Measurements from ENCODE around the gene DNAJC13. TPM values are rescaled to one million over a fixed set of nuclear protein-coding genes. Genes with fewer than 3 reads are reported as not detected.

DNAJC13 gene
- total RNA-seq, 1 experiment from 2014 or later, result 18.1 TPM

GRCh38 chr3:132549169-132549568 is 131.9 kb downstream of the DNAJC13 start:
- Histone ChIP-seq H3K9me3 (ENCODE audit: control insufficient read depth, low read depth, low read length) (no peaks in the 10 kb centered on the region), H4K20me1 (ENCODE audit: control insufficient read depth, insufficient read depth, insufficient read length) (no peaks in the 10 kb centered on the region), H3K27me3 (ENCODE audit: insufficient read depth, low read length) (no peaks in the 10 kb centered on the region), H4K5ac (ENCODE audit: insufficient read length, low read depth, low read length) (no peak overlapping the region), H2AK5ac (ENCODE audit: insufficient read length, low read length) (no peak overlapping the region), H2BK20ac (ENCODE audit: low read depth, low read length, poor library complexity, severe bottlenecking) (no peak overlapping the region), H3K56ac (ENCODE audit: insufficient read length, low read depth, low read length) (no peak overlapping the region), H3T11ph (ENCODE audit: low read length) (no peak overlapping the region), H3K27ac (ENCODE audit: insufficient read length, low read depth, low read length) (no peak overlapping the region), H3K4me2 (ENCODE audit: insufficient read depth, insufficient read length, low read length) (no peak overlapping the region), H3K79me1 (ENCODE audit: insufficient read depth, low read depth, low read length, poor library complexity, severe bottlenecking) (no peaks in the 10 kb centered on the region), H2BK5ac (ENCODE audit: insufficient read length, low read length) (no peak overlapping the region), H3K23me2 (ENCODE audit: insufficient read length, low read depth, low read length, poor library complexity, severe bottlenecking) (no peaks in the 10 kb centered on the region), H3K14ac (ENCODE audit: insufficient read depth, low read length) (no peak overlapping the region), H3K18ac (ENCODE audit: insufficient read length, low read depth, low read length) (no peak overlapping the region), H2BK12ac (ENCODE audit: insufficient read length, low read depth, low read length) (no peak overlapping the region), H4K91ac (ENCODE audit: insufficient read length, low read depth, low read length) (no peak overlapping the region), H2BK120ac (ENCODE audit: low read depth, low read length, poor library complexity, severe bottlenecking) (no peak overlapping the region), H3K4me1 (ENCODE audit: insufficient read depth, low read length) (no peaks in the 10 kb centered on the region), H3K4ac (ENCODE audit: low read depth, low read length) (no peak overlapping the region), H3K23ac (ENCODE audit: insufficient read length, low read depth, low read length) (no peak overlapping the region), H2BK15ac (ENCODE audit: low read depth, low read length) (no peak overlapping the region), H4K8ac (replicated peaks; ENCODE audit: insufficient read length, low read depth, low read length) (no peak overlapping the region), H3K79me2 (ENCODE audit: insufficient read depth, low read length) (no peaks in the 10 kb centered on the region), H3K9ac (ENCODE audit: extremely low read depth, insufficient read length, low read length) (no peak overlapping the region), H2AFZ (ENCODE audit: low read length) (no peak overlapping the region)
- H3K27me3 Mint-ChIP-seq (ENCODE audit: low read depth), result no peaks in the 10 kb centered on the region
- peaks cover 0 to 4% (median 0%) of the 10 kb centered on the region in 3 experiments; a peak in 1 of 7 replicates for H3K36me3 Mint-ChIP-seq (ENCODE audit: insufficient read depth in 1 of 3, low read depth in 3 of 3)
- H3K9me3 Mint-ChIP-seq, result no peaks in the 10 kb centered on the region
- no peak for TF ChIP-seq CTCF (conservative IDR thresholded peaks at IDR 0.05)
- WGBS (ENCODE audit: extremely low coverage, insufficient read length, low lambda C conversion rate), result no CpG with 5 or more reads among the region's 8 CpGs
- no peak overlapping the region for H3K27ac Mint-ChIP-seq
- no peak overlapping the region for H3K4me3 Mint-ChIP-seq
- no peak for DNase-seq
- H3K4me1 Mint-ChIP-seq, result peaks cover 3% of the 10 kb centered on the region in 2 experiments; a peak in 3 of 4 replicates
